ENCODE data around the gene GALNT9. TPM values are rescaled to one million over a fixed set of nuclear protein-coding genes. Genes with fewer than 3 reads are reported as not detected.

Gene GALNT9
- total RNA-seq, 1 experiment from 2014 or later: 0.45 TPM

GRCh38 chr12:132153501-132154340 is 175.7 kb downstream of the GALNT9 start:
- H3K4me3 Mint-ChIP-seq (ENCODE audit: unreplicated experiment): no peak overlapping the region
- DNase-seq: peak; percentile 56 to 67

DNA sequence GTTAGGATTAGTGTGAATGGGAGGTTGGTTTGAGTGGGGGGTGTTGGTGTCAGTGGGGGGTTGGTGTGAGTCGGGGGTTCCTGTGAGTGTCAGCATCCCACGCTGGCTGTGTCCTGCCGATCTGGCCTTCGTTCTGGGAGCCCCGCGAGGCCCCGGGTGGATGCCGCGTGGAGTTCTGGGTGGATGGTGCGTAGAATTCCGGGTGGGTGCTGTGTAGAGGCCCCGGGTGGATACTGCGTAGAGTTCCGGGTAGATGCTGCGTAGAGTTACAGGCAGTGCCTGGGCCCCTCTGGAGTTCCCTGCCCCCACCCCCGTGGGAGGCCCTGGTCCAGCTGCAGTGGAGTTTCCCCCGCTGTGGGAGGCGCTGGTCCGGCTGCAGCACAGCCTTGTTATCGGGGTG is 176.4 kb downstream of the GALNT9 start:
- no peaks in the 10 kb centered on the region for H3K9me3 Mint-ChIP-seq (ENCODE audit: unreplicated experiment)
- Histone ChIP-seq H3K4me3 (ENCODE audit: low read depth, low read length) (no peak overlapping the region), H3K4me1 (no peaks in the 10 kb centered on the region), H3K36me3 (ENCODE audit: control insufficient read depth, insufficient read depth, low read length) (peaks cover 7% of the 10 kb centered on the region), H3K27me3 (replicated peaks; ENCODE audit: control insufficient read depth, insufficient read depth, low read length) (no peaks in the 10 kb centered on the region), H3K9me3 (no peaks in the 10 kb centered on the region)
- no peaks in the 10 kb centered on the region for H3K4me1 Mint-ChIP-seq (ENCODE audit: low read depth, unreplicated experiment)
- no peak for TF ChIP-seq CTCF (IDR thresholded peaks at IDR 0.05; ENCODE audit: insufficient read depth in 1 of 2, low read depth in 1 of 2, low read length in 1 of 2, severe bottlenecking in 1 of 2, unreplicated experiment in 1 of 2)
- intact Hi-C loops (cut with micrococcal nuclease; ENCODE audit: unreplicated experiment): no loop called here
- no peak for DNase-seq
- ChIA-PET POLR2A (no interaction called here), CTCF (interaction anchor here (1.5 kb wide), 1 partner anchor 66 kb away, joined by 15 read pairs; no protein-coding TSS in a partner anchor)
- no peak overlapping the region for H3K27ac Mint-ChIP-seq (ENCODE audit: unreplicated experiment)
- H3K36me3 Mint-ChIP-seq (ENCODE audit: insufficient read depth, unreplicated experiment): peaks cover 20% of the 10 kb centered on the region
- no TSS peak for BruUV-seq (replicated peaks)
- H3K4me3 Mint-ChIP-seq (ENCODE audit: unreplicated experiment): no peak overlapping the region
- no peaks in the 10 kb centered on the region for H3K27me3 Mint-ChIP-seq (ENCODE audit: insufficient read depth, unreplicated experiment)

More at GRCh38 chr12:132153501-132154340, 175.7 kb downstream of the GALNT9 start:
- Histone ChIP-seq H3K4me1 (no peaks in the 10 kb centered on the region), H3K9me3 (no peaks in the 10 kb centered on the region), H3K27me3 (replicated peaks; ENCODE audit: control insufficient read depth, insufficient read depth, low read length) (no peaks in the 10 kb centered on the region), H3K4me3 (ENCODE audit: low read depth, low read length) (no peak overlapping the region), H3K36me3 (ENCODE audit: control insufficient read depth, insufficient read depth, low read length) (peaks cover 7% of the 10 kb centered on the region)
- Mint-ChIP-seq H3K27ac (ENCODE audit: unreplicated experiment) (no peak overlapping the region), H3K4me1 (ENCODE audit: low read depth, unreplicated experiment) (no peaks in the 10 kb centered on the region), H3K9me3 (ENCODE audit: unreplicated experiment) (no peaks in the 10 kb centered on the region), H3K36me3 (ENCODE audit: insufficient read depth, unreplicated experiment) (peaks cover 12% of the 10 kb centered on the region), H3K27me3 (ENCODE audit: insufficient read depth, unreplicated experiment) (no peaks in the 10 kb centered on the region)
- ChIA-PET CTCF (interaction anchor here (0.6 to 1.5 kb wide), 15 partner anchors 9 to 1025 kb away, joined by 3 to 44 read pairs (median 3); no protein-coding TSS in a partner anchor), POLR2A (interaction anchor here (0.6 kb wide), 1 partner anchor 253 kb away, joined by 4 read pairs; no protein-coding TSS in a partner anchor)
- BruUV-seq (replicated peaks): no TSS peak
- intact Hi-C loops (cut with micrococcal nuclease; ENCODE audit: unreplicated experiment): loop anchor here (1.0 to 2.0 kb wide), 2 partner anchors 66 to 261 kb away; no protein-coding TSS in a partner anchor
- TF ChIP-seq CTCF (IDR thresholded peaks at IDR 0.05; ENCODE audit: insufficient read depth in 1 of 2, low read depth in 1 of 2, low read length in 1 of 2, severe bottlenecking in 1 of 2, unreplicated experiment in 1 of 2): peak; percentile 75 to 90

GRCh38 chr12:132152411-132152821 is 177.0 kb downstream of the GALNT9 start:
- intact Hi-C loops (cut with micrococcal nuclease; ENCODE audit: unreplicated experiment): no loop called here
- no peaks in the 10 kb centered on the region for H3K27me3 ChIP-seq (replicated peaks; ENCODE audit: control insufficient read depth, insufficient read depth, low read length)
- peaks cover 7% of the 10 kb centered on the region for H3K36me3 ChIP-seq (ENCODE audit: control insufficient read depth, insufficient read depth, low read length)
- POLR2A ChIA-PET: no interaction called here
- BruUV-seq (replicated peaks): no TSS peak
- no peaks in the 10 kb centered on the region for H3K4me1 Mint-ChIP-seq (ENCODE audit: low read depth, unreplicated experiment)
- H3K9me3 Mint-ChIP-seq (ENCODE audit: unreplicated experiment): no peaks in the 10 kb centered on the region
- DNase-seq: no peak
- H3K27ac Mint-ChIP-seq (ENCODE audit: unreplicated experiment): no peak overlapping the region
- H3K27me3 Mint-ChIP-seq (ENCODE audit: insufficient read depth, unreplicated experiment): no peaks in the 10 kb centered on the region
- H3K4me3 Mint-ChIP-seq (ENCODE audit: unreplicated experiment): no peak overlapping the region
- no peaks in the 10 kb centered on the region for H3K4me1 ChIP-seq
- CTCF ChIA-PET: no interaction called here
- H3K36me3 Mint-ChIP-seq (ENCODE audit: insufficient read depth, unreplicated experiment): peaks cover 22% of the 10 kb centered on the region
- no peak overlapping the region for H3K4me3 ChIP-seq (ENCODE audit: low read depth, low read length)
- H3K9me3 ChIP-seq: no peaks in the 10 kb centered on the region
- no peak for TF ChIP-seq CTCF (IDR thresholded peaks at IDR 0.05; ENCODE audit: insufficient read depth in 1 of 2, low read depth in 1 of 2, low read length in 1 of 2, severe bottlenecking in 1 of 2, unreplicated experiment in 1 of 2)
